Measurements from ENCODE around the gene CLEC4M.

Gene CLEC4M

DNA sequence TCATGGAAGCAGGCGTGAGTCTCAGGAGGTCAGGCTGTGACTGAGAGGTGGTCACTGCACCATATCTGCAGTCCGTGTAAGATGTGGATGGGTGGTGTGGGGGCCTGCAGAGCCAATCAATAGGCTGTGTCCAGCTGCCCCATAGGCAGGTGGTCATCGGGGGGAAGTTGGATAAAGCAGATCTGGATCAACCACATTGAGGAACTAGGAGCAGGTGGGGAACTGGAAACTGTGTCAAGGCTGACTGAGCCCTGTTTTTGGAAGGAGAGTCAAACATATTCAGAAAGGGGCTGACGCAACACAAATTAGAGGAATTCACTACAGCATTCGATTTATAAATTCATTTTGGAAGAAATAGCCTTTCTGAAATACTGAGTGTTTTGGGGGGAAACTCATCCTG is 15.0 kb downstream of the CLEC4M start:
- no peak for TF ChIP-seq FOXA1 (IDR thresholded peaks at IDR 0.05)
- no peak for TF ChIP-seq ELF4 (IDR thresholded peaks at IDR 0.05)
- no peak for TF ChIP-seq BHLHE40 (IDR thresholded peaks at IDR 0.05; ENCODE audit: borderline replicate concordance)
- no peak for DNase-seq (ENCODE audit: extremely low spot score)
- ChIA-PET CTCF (no interaction called here), POLR2A (no interaction called here)

DNA sequence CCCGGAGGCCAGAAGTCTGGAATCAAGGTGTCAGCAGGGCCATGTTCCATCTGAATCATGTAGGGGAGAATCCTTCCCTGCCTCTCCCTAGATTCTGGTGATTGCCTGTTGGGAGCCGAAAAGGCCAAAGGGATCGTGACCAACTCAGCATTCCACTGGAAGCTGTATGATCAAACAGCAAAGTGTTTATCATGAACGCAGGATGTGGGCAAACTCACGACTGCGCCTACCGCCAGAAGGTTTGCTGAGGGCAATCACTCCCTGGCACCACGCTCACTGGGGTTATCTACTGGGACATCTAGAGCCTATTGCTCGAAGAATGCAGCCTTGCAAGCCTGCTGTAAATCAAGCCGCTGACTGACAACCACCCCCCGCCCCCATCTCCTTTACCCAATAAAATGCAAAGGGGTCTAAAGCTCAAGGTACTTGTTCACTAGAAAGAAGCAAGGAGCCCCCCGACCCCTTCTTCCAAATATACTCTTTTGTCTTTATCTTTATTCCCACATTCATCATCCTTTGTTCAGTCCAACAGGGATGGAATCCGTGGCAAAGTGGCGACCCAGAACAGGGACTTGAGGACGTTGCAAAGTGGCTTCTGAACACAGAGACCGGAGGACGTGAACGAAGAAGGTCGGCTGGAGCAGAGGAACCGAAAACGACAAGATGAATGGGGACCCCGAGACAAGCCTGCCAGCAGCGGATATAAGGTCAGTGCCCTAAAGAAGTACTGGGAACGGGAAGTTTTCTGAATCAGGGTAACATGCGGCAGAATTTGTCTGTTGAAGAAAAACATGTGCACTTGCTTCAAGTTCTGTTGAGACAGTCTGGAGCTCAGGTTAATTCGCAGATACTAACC is 16.8 kb downstream of the CLEC4M start:
- TF ChIP-seq, protein P1, sequence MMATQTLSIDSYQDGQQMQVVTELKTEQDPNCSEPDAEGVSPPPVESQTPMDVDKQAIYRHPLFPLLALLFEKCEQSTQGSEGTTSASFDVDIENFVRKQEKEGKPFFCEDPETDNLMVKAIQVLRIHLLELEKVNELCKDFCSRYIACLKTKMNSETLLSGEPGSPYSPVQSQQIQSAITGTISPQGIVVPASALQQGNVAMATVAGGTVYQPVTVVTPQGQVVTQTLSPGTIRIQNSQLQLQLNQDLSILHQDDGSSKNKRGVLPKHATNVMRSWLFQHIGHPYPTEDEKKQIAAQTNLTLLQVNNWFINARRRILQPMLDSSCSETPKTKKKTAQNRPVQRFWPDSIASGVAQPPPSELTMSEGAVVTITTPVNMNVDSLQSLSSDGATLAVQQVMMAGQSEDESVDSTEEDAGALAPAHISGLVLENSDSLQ (IDR thresholded peaks at IDR 0.05) = peak; percentile 69
- no peak for TF ChIP-seq FOXK2 (IDR thresholded peaks at IDR 0.05)
- ChIA-PET CTCF (no interaction called here), POLR2A (no interaction called here)
- no peak for DNase-seq (ENCODE audit: extremely low spot score)

DNA sequence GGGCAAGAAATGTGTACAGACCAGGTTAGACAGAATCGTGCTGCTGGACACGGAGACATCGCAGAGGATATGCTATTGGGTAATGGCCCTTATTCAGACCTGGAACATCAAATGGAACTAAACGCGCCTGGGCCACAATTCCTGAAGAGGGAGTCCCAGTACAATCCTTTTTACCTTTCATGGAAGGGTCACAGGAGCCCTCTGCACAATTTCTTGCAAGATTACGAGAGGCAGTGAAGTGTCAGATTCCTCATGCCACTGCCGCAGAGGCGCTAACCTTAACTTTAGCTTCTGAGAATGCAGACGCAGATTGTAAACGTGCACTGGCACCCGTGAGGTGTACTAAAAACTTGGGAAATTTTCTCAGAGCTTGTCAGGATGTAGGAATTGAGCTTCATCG is 18.1 kb downstream of the CLEC4M start:
- ChIA-PET CTCF (interaction anchor here (1.1 kb wide), 1 partner anchor 213 kb away, joined by 3 read pairs; no protein-coding TSS in a partner anchor), POLR2A (no interaction called here)
- TF ChIP-seq LEF1 (IDR thresholded peaks at IDR 0.05; ENCODE audit: borderline replicate concordance) = no peak
- TF ChIP-seq BHLHE40 (IDR thresholded peaks at IDR 0.05; ENCODE audit: borderline replicate concordance) = no peak
- TF ChIP-seq, protein P1 (IDR thresholded peaks at IDR 0.05) = no peak
- TF ChIP-seq L3MBTL2 (conservative IDR thresholded peaks at IDR 0.05) = no peak
- no peak for TF ChIP-seq ZNF384 (IDR thresholded peaks at IDR 0.05)
- TF ChIP-seq FOXK2 (IDR thresholded peaks at IDR 0.05) = no peak
- no peak for TF ChIP-seq SP1 (IDR thresholded peaks at IDR 0.05)
- no peak for TF ChIP-seq CTBP1 (IDR thresholded peaks at IDR 0.05; ENCODE audit: borderline replicate concordance)
- no peak for TF ChIP-seq ARNT (IDR thresholded peaks at IDR 0.05)
- TF ChIP-seq FOXA1 (IDR thresholded peaks at IDR 0.05) = no peak
- no peak for TF ChIP-seq HDGF (IDR thresholded peaks at IDR 0.05; ENCODE audit: borderline replicate concordance)
- no peak for TF ChIP-seq ELF4 (IDR thresholded peaks at IDR 0.05)
- TF ChIP-seq NFRKB (IDR thresholded peaks at IDR 0.05) = no peak
- no peak for DNase-seq (ENCODE audit: extremely low spot score)

DNA sequence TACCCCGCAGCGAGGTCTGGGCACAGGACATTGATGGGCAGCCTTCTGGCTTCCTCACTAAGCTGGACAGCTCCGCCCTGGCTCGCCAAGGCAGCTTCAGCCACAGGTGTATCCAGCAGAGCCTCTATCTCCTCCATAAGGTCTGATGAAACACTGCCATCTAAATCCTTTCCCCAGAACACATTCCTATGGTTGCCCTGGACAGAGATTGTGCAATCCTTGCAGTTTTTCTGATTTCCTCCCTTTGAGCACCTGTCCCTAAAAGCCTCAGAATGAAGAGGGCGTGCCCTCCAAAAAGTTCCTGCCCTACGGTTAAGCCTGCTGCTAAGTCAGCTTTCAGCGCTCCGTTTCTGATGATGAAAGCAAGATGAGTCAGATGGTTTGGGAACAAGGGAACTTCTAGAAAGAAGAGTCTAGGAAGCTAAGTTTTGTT is 21.0 kb downstream of the CLEC4M start:
- ChIA-PET POLR2A (no interaction called here), CTCF (interaction anchor here (1.2 kb wide), 1 partner anchor 16 kb away, joined by 4 read pairs; no protein-coding TSS in a partner anchor)
- DNase-seq (ENCODE audit: extremely low spot score) = no peak
- TF ChIP-seq TARDBP (IDR thresholded peaks at IDR 0.05) (no peak), LEF1 (IDR thresholded peaks at IDR 0.05; ENCODE audit: borderline replicate concordance) (no peak), FOXM1 (IDR thresholded peaks at IDR 0.05; ENCODE audit: borderline replicate concordance) (no peak), FOXA1 (IDR thresholded peaks at IDR 0.05) (no peak), NFRKB (IDR thresholded peaks at IDR 0.05) (no peak), HDGF (IDR thresholded peaks at IDR 0.05; ENCODE audit: borderline replicate concordance) (no peak), FOXK2 (IDR thresholded peaks at IDR 0.05) (no peak), ELF4 (IDR thresholded peaks at IDR 0.05) (no peak), ARNT (IDR thresholded peaks at IDR 0.05) (no peak), SP1 (IDR thresholded peaks at IDR 0.05) (no peak), L3MBTL2 (conservative IDR thresholded peaks at IDR 0.05) (no peak)
- TF ChIP-seq, protein P1 (IDR thresholded peaks at IDR 0.05) = no peak

DNA sequence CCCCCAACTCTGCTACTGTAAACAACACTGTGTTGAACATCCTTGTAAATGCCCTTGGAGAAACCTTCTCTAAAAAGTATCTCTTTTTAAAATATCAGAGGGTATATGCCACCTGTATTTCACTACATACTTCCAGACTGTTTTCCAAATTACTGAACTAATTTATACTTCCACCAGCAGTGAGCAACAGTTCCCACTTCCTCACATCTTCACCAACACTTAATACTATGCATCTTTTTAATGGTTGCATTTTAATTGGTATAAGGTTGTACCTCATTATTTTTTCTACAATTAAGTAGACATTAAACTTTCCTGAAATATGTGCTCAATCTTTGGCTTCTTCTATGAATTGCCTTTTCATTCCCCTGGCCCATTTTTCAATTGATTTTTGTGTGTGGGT is 21.8 kb downstream of the CLEC4M start:
- no peak for TF ChIP-seq ARNT (IDR thresholded peaks at IDR 0.05)
- no peak for TF ChIP-seq FOXA1 (IDR thresholded peaks at IDR 0.05)
- TF ChIP-seq SP1 (IDR thresholded peaks at IDR 0.05) = no peak
- ChIA-PET POLR2A (no interaction called here), CTCF (no interaction called here)
- no peak for DNase-seq (ENCODE audit: extremely low spot score)

DNA sequence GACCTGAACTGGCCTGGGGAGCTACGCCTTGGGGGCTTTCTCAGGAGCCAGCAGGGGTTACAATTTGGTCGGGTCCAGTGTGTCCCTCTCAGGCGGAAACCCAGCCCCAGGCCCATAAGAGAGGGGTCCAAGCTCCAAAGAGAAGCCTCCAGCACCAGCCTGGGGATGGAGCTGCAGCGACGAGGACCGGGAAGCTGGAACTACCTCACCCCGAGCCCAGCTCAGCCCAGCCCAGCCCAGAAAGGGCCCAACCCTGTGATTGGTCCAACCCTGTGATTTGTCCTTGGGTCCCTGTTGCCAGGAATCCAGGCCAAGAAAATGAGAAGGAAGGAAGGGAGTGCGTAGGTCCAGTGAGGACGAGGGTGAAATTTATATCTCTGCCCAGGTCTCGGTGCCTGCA is 24.1 kb downstream of the CLEC4M start:
- DNase-seq (ENCODE audit: extremely low spot score) = no peak
- ChIA-PET CTCF (no interaction called here), POLR2A (no interaction called here)
- no peak for TF ChIP-seq FOXM1 (IDR thresholded peaks at IDR 0.05; ENCODE audit: borderline replicate concordance)
- no peak for TF ChIP-seq SP1 (IDR thresholded peaks at IDR 0.05)
- TF ChIP-seq FOXK2 (IDR thresholded peaks at IDR 0.05) = no peak
- TF ChIP-seq NFRKB (IDR thresholded peaks at IDR 0.05) = no peak
- no peak for TF ChIP-seq L3MBTL2 (conservative IDR thresholded peaks at IDR 0.05)
- no peak for TF ChIP-seq ELF4 (IDR thresholded peaks at IDR 0.05)
- TF ChIP-seq HDGF (IDR thresholded peaks at IDR 0.05; ENCODE audit: borderline replicate concordance) = no peak
- no peak for TF ChIP-seq BHLHE40 (IDR thresholded peaks at IDR 0.05; ENCODE audit: borderline replicate concordance)
- TF ChIP-seq SUZ12 (IDR thresholded peaks at IDR 0.05) = no peak
- no peak for TF ChIP-seq FOXA1 (IDR thresholded peaks at IDR 0.05)
- TF ChIP-seq ZNF384 (IDR thresholded peaks at IDR 0.05) = no peak

DNA sequence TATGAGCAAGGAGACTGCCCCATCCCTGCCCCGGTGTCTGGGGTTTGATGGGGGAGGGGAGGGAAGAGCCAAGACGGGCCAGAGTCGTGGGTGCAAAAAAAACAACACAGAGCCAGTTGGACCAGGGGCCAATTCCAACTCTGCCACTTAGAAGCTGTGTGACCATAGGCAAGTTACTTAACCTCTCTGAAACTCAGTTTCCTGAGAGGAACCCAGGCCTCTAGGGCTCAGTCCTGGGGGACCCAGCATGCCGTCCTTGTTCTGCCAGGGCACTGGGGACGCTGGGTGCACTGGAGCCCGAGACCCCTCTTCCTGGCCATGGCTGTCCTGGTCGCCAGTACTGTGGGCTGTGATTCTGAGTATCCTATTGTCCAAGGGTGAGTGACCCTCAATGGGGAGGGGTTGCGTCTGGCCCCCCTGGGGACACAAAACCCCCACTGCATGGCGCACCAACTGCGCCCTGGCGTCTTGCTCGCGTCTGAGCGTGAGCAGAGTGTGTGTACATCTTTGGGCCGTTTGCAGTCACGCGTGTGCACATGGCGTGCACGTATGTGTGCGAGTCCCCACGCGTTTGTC is 24.6 kb downstream of the CLEC4M start:
- ChIA-PET POLR2A (no interaction called here), CTCF (no interaction called here)
- TF ChIP-seq, protein P1 (IDR thresholded peaks at IDR 0.05) = no peak
- TF ChIP-seq SUZ12 (IDR thresholded peaks at IDR 0.05) (no peak), ZNF384 (IDR thresholded peaks at IDR 0.05) (no peak), FOXA1 (IDR thresholded peaks at IDR 0.05) (no peak), HDGF (IDR thresholded peaks at IDR 0.05; ENCODE audit: borderline replicate concordance) (no peak), NFRKB (IDR thresholded peaks at IDR 0.05) (no peak), ELF4 (IDR thresholded peaks at IDR 0.05) (no peak), BHLHE40 (IDR thresholded peaks at IDR 0.05; ENCODE audit: borderline replicate concordance) (no peak), TARDBP (IDR thresholded peaks at IDR 0.05) (no peak), FOXM1 (IDR thresholded peaks at IDR 0.05; ENCODE audit: borderline replicate concordance) (no peak), L3MBTL2 (conservative IDR thresholded peaks at IDR 0.05) (no peak), SP1 (IDR thresholded peaks at IDR 0.05) (no peak), CTBP1 (IDR thresholded peaks at IDR 0.05; ENCODE audit: borderline replicate concordance) (no peak), ARNT (IDR thresholded peaks at IDR 0.05) (no peak), LEF1 (IDR thresholded peaks at IDR 0.05; ENCODE audit: borderline replicate concordance) (no peak), FOXK2 (IDR thresholded peaks at IDR 0.05) (no peak)
- no peak for DNase-seq (ENCODE audit: extremely low spot score)
